Measurements from ENCODE around the gene OSCP1.
"Not testable (repeated sequence)": the region's sequence is repeated elsewhere in the genome, so short reads cannot be mapped to it uniquely, and the experiment has no call there.

Gene OSCP1

GRCh38 chr1:36480161-36480560 is 29.9 kb upstream of the OSCP1 start:
- Histone ChIP-seq H3K9me2 (replicated peaks; ENCODE audit: control insufficient read depth, low read length) (no peaks in the 10 kb centered on the region), H3K79me2 (ENCODE audit: control insufficient read depth, low read length) (no peaks in the 10 kb centered on the region), H3K4me1 (ENCODE audit: control insufficient read depth, low read length) (peaks cover 9% of the 10 kb centered on the region), H3K9me3 (ENCODE audit: control insufficient read depth, insufficient read depth, low read length) (no peaks in the 10 kb centered on the region), H4K20me1 (ENCODE audit: control insufficient read depth, insufficient read depth, low read depth, low read length) (no peaks in the 10 kb centered on the region), H3K4me3 (ENCODE audit: low read length) (no peak overlapping the region), H3K27me3 (ENCODE audit: control insufficient read depth, low read length) (peaks cover 4% of the 10 kb centered on the region), H3K27ac (ENCODE audit: low read depth, low read length) (no peak overlapping the region), H3K36me3 (ENCODE audit: control insufficient read depth, low read length) (no peaks in the 10 kb centered on the region), H3K4me2 (ENCODE audit: low read length) (no peak overlapping the region), H3F3A (ENCODE audit: control insufficient read depth, insufficient read depth) (peaks cover 7% of the 10 kb centered on the region; the same call in 1 of the 2 replicates)
- TF ChIP-seq CTCF (IDR thresholded peaks at IDR 0.05; ENCODE audit: low read depth, low read length, poor library complexity, severe bottlenecking), result no peak

- Histone ChIP-seq H3K4me3 (ENCODE audit: low read length) (no peak overlapping the region), H3K27ac (ENCODE audit: low read depth, low read length) (no peak overlapping the region), H3K36me3 (ENCODE audit: control insufficient read depth, low read length) (no peaks in the 10 kb centered on the region), H3K9me2 (replicated peaks; ENCODE audit: control insufficient read depth, low read length) (no peaks in the 10 kb centered on the region), H3K79me2 (ENCODE audit: control insufficient read depth, low read length) (no peaks in the 10 kb centered on the region), H3K9me3 (ENCODE audit: control insufficient read depth, insufficient read depth, low read length) (no peaks in the 10 kb centered on the region), H3K4me1 (ENCODE audit: control insufficient read depth, low read length) (peaks cover 12% of the 10 kb centered on the region), H3K4me2 (ENCODE audit: low read length) (no peak overlapping the region), H4K20me1 (ENCODE audit: control insufficient read depth, insufficient read depth, low read depth, low read length) (no peaks in the 10 kb centered on the region), H3F3A (ENCODE audit: control insufficient read depth, insufficient read depth) (peaks cover 7% of the 10 kb centered on the region; the same call in 1 of the 2 replicates), H3K27me3 (ENCODE audit: control insufficient read depth, low read length) (peaks cover 4% of the 10 kb centered on the region)
- TF ChIP-seq CTCF (IDR thresholded peaks at IDR 0.05; ENCODE audit: low read depth, low read length, poor library complexity, severe bottlenecking), result no peak
- TF ChIP-seq EZH2phosphoT487 (IDR thresholded peaks at IDR 0.05; ENCODE audit: borderline replicate concordance, low read length), result no peak
These were observed 29.3 kb upstream of the OSCP1 start for GRCh38 chr1:36479505-36480051.

- not testable (repeated sequence) for H4K20me1 ChIP-seq (ENCODE audit: control insufficient read depth, insufficient read depth, low read depth, low read length); H3K9me3 ChIP-seq (ENCODE audit: control insufficient read depth, insufficient read depth, low read length); H3F3A ChIP-seq (ENCODE audit: control insufficient read depth, insufficient read depth); H3K4me3 ChIP-seq (ENCODE audit: low read length); H3K9me2 ChIP-seq (replicated peaks; ENCODE audit: control insufficient read depth, low read length); H3K36me3 ChIP-seq (ENCODE audit: control insufficient read depth, low read length); H3K4me2 ChIP-seq (ENCODE audit: low read length); H3K27ac ChIP-seq (ENCODE audit: low read depth, low read length); H3K79me2 ChIP-seq (ENCODE audit: control insufficient read depth, low read length); H3K27me3 ChIP-seq (ENCODE audit: control insufficient read depth, low read length)
- peaks cover 20% of the 10 kb centered on the region for H3K4me1 ChIP-seq (ENCODE audit: control insufficient read depth, low read length)
These were observed 27.4 kb upstream of the OSCP1 start for GRCh38 chr1:36477615-36478014.

GRCh38 chr1:36476945-36477344 is 26.7 kb upstream of the OSCP1 start:
- no peaks in the 10 kb centered on the region for H3K36me3 ChIP-seq (ENCODE audit: control insufficient read depth, low read length)
- H3F3A ChIP-seq (ENCODE audit: control insufficient read depth, insufficient read depth), result no peaks in the 10 kb centered on the region
- H3K4me3 ChIP-seq (ENCODE audit: low read length), result no peak overlapping the region
- H3K27ac ChIP-seq (ENCODE audit: low read depth, low read length), result no peak overlapping the region
- no peaks in the 10 kb centered on the region for H3K9me3 ChIP-seq (ENCODE audit: control insufficient read depth, insufficient read depth, low read length)
- no peak for TF ChIP-seq CTCF (IDR thresholded peaks at IDR 0.05; ENCODE audit: low read depth, low read length, poor library complexity, severe bottlenecking)
- TF ChIP-seq EZH2phosphoT487 (IDR thresholded peaks at IDR 0.05; ENCODE audit: borderline replicate concordance, low read length), result no peak
- no peaks in the 10 kb centered on the region for H3K79me2 ChIP-seq (ENCODE audit: control insufficient read depth, low read length)
- H3K4me2 ChIP-seq (ENCODE audit: low read length), result no peak overlapping the region
- peaks cover 4% of the 10 kb centered on the region for H3K27me3 ChIP-seq (ENCODE audit: control insufficient read depth, low read length)
- peaks cover 14% of the 10 kb centered on the region for H3K4me1 ChIP-seq (ENCODE audit: control insufficient read depth, low read length)
- H4K20me1 ChIP-seq (ENCODE audit: control insufficient read depth, insufficient read depth, low read depth, low read length), result no peaks in the 10 kb centered on the region
- H3K9me2 ChIP-seq (replicated peaks; ENCODE audit: control insufficient read depth, low read length), result no peaks in the 10 kb centered on the region

Measured in DOHH2 (cell line).